ENCODE measurements around the gene USP20.

Gene USP20

DNA sequence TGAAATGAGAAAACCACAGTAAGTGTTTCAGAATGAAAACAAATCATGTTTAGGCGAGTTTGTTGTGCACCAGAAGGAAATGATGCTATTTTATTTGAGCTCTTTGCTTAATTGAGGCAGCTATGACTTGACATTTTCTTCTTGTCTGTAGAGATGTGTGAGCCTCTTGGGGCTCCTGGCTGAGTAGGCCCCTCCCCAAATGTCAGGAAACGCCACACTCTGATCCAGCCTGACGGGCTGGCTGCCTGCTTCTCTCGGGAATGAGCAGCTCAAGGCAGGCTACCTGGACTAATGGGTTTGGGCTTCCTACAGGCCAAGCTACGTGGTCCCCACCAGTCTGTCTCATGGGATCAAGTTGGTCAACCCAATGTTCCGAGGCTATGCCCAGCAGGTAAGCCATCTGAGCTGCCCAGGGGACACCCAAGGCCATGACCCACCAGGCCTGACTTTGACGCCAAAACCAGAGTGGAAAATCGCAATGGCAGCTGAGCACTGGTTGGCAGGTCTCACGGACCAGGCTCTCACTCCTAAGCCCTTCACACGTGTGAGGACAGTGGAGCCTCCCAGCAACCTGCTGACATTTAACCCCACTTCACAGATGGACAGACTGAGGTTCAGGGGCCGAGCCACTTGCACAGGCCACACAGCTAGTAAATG, 29.9 kb downstream of the USP20 start:
- Histone ChIP-seq H3K4me3 (ENCODE audit: low read depth in 1 of 2, low read length in 2 of 2) (no peak overlapping the region), H3K36me3 (ENCODE audit: control insufficient read depth in 1 of 2, insufficient read depth in 2 of 2, low read length in 2 of 2) (peaks cover 3 to 40% of the 10 kb centered on the region in 2 donors), H3K9me3 (ENCODE audit: control insufficient read depth in 1 of 2, low read length in 2 of 2) (no peaks in the 10 kb centered on the region), H3K27me3 (ENCODE audit: control insufficient read depth in 1 of 2, insufficient read depth in 2 of 2, low read length in 2 of 2) (no peaks in the 10 kb centered on the region), H3K9ac (ENCODE audit: low read depth in 1 of 2, low read length in 2 of 2) (no peak overlapping the region), H3K27ac (ENCODE audit: low read depth, low read length) (no peak overlapping the region), H3K4me1 (ENCODE audit: control insufficient read depth in 1 of 2, insufficient read depth in 2 of 2, low read length in 2 of 2) (peaks cover 0 to 6% of the 10 kb centered on the region in 2 donors)

DNA sequence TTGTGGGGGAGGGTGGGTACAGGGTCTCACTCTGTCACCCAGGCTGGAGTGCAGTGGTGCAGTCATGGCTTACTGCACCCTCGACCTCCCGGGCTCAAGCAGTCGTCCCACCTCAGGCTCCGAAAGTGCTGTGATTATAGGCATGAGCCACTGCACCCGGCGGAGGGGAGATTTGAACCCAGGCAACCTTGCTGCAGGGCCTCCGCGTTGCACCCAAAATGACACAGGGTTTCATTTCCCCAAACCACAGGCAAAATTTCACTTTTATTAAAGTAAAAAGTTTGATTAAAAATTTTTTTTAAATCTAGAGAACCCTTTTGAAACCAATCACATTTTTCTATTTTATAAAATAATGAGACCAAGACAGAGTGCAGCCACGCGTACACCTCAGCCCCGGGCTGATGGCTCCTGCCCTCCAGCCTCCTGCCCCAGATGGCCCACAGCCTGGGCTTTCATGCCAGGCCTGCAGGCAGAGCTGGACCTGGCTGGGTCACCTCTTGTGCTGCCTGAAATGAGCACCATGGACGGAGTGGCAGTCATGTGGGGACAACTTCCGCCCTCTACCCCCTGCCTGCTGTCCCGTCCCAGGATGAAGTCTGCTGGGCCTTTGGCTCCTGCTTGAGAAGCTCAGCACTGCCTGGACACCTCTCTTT, 30.5 kb downstream of the USP20 start:
- no peak overlapping the region for H3K4me3 ChIP-seq (ENCODE audit: low read depth in 1 of 2, low read length in 2 of 2)
- H3K4me1 ChIP-seq (ENCODE audit: control insufficient read depth in 1 of 2, insufficient read depth in 2 of 2, low read length in 2 of 2), result peaks cover 0 to 6% of the 10 kb centered on the region in 2 donors
- H3K9me3 ChIP-seq (ENCODE audit: control insufficient read depth in 1 of 2, low read length in 2 of 2), result no peaks in the 10 kb centered on the region
- H3K27me3 ChIP-seq (ENCODE audit: control insufficient read depth in 1 of 2, insufficient read depth in 2 of 2, low read length in 2 of 2), result no peaks in the 10 kb centered on the region
- no peak overlapping the region for H3K27ac ChIP-seq (ENCODE audit: low read depth, low read length)
- H3K36me3 ChIP-seq (ENCODE audit: control insufficient read depth in 1 of 2, insufficient read depth in 2 of 2, low read length in 2 of 2), result peaks cover 3 to 38% of the 10 kb centered on the region in 2 donors
- H3K9ac ChIP-seq (ENCODE audit: low read depth in 1 of 2, low read length in 2 of 2), result no peak overlapping the region

DNA sequence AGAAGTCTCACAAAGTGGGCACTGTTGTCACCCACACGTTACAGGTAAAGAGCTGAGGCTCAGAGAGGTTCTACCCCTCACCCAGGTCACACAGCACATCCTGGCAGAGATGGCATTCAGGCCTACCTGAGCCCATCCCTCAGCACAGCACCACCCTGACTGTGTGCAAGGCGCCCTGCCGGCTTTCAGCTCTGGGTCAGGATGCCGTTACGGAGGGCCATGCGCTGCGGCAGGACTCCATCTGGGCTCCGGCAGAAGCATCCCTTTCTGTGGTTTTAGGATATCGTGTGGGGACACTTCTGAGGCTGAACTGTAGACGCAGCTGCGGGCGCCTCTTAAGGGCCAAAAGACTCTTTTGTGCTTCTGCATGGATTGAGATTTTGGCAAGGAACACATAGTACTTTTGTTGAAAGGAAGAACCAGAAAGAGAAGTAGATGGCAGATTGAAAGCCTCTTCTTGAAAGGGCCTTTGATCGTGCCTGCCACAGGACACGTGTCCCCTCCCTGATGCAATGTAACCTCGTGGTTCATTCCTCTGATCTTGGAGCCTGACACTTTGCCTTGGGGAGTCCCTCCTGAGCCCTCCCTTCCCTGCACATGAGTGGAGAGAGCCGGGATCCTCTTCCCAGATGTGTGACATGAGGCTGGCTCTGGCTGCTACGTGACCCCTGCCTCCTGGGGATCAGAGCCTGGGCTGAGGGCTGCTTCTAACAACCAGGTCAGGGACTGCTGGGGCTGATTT, 31.3 kb downstream of the USP20 start:
- Histone ChIP-seq H3K4me3 (ENCODE audit: low read depth in 1 of 2, low read length in 2 of 2) (no peak overlapping the region), H3K9me3 (ENCODE audit: control insufficient read depth in 1 of 2, low read length in 2 of 2) (no peaks in the 10 kb centered on the region), H3K27me3 (ENCODE audit: control insufficient read depth in 1 of 2, insufficient read depth in 2 of 2, low read length in 2 of 2) (no peaks in the 10 kb centered on the region), H3K4me1 (ENCODE audit: control insufficient read depth in 1 of 2, insufficient read depth in 2 of 2, low read length in 2 of 2) (peaks cover 0 to 6% of the 10 kb centered on the region in 2 donors), H3K9ac (ENCODE audit: low read depth in 1 of 2, low read length in 2 of 2) (no peak overlapping the region), H3K36me3 (ENCODE audit: control insufficient read depth in 1 of 2, insufficient read depth in 2 of 2, low read length in 2 of 2) (peaks cover 3 to 30% of the 10 kb centered on the region in 2 donors), H3K27ac (ENCODE audit: low read depth, low read length) (no peak overlapping the region)

DNA sequence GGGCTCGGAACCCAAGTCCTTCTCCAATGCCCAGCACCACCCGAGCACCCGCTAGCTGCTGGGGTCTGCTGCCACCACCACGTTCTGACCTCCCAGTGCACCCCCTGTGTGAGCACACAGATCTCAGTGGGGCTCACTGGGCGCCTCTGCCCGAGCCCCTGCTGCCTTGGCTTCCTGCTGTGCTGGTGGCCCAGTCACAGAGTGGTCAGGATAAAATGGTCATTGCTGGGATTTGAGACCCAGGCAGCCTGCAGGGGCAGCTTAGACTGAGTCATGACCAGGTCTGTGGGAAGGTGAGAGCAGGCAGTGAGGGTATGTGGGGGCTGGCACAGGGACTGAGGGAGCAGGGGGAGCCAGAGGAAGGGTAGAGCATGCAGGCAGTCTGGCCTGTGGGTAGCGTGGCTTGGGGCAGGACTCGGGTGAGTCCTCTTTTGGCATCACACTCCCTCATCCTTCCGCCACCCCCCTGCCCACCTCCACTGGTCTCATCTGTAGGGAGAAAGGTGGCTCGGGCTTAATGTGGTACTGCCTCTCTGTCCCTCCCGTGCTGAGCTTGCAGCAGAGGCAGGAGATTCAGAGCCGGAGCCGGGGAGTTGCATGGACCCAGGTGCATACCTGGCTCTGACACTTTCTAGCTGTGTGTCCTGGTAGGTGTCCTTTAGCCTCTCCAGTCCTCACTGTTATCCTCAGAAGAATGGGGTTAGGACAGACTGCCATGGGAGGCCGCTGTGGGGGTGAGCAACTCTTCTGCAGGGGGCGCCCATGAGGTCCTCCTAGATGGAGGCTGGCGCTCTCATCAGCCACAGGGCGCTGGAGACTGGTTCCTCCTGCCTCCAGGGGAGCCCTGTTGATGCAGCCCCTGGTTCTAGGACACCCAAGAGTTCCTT, 32.1 kb downstream of the USP20 start:
- Histone ChIP-seq H3K27me3 (ENCODE audit: control insufficient read depth in 1 of 2, insufficient read depth in 2 of 2, low read length in 2 of 2) (no peaks in the 10 kb centered on the region), H3K9me3 (ENCODE audit: control insufficient read depth in 1 of 2, low read length in 2 of 2) (no peaks in the 10 kb centered on the region), H3K4me1 (ENCODE audit: control insufficient read depth in 1 of 2, insufficient read depth in 2 of 2, low read length in 2 of 2) (peaks cover 0 to 6% of the 10 kb centered on the region in 2 donors), H3K9ac (ENCODE audit: low read depth in 1 of 2, low read length in 2 of 2) (no peak overlapping the region), H3K4me3 (ENCODE audit: low read depth in 1 of 2, low read length in 2 of 2) (no peak overlapping the region), H3K27ac (ENCODE audit: low read depth, low read length) (no peak overlapping the region), H3K36me3 (ENCODE audit: control insufficient read depth in 1 of 2, insufficient read depth in 2 of 2, low read length in 2 of 2) (peaks cover 0 to 24% of the 10 kb centered on the region in 2 donors)

DNA sequence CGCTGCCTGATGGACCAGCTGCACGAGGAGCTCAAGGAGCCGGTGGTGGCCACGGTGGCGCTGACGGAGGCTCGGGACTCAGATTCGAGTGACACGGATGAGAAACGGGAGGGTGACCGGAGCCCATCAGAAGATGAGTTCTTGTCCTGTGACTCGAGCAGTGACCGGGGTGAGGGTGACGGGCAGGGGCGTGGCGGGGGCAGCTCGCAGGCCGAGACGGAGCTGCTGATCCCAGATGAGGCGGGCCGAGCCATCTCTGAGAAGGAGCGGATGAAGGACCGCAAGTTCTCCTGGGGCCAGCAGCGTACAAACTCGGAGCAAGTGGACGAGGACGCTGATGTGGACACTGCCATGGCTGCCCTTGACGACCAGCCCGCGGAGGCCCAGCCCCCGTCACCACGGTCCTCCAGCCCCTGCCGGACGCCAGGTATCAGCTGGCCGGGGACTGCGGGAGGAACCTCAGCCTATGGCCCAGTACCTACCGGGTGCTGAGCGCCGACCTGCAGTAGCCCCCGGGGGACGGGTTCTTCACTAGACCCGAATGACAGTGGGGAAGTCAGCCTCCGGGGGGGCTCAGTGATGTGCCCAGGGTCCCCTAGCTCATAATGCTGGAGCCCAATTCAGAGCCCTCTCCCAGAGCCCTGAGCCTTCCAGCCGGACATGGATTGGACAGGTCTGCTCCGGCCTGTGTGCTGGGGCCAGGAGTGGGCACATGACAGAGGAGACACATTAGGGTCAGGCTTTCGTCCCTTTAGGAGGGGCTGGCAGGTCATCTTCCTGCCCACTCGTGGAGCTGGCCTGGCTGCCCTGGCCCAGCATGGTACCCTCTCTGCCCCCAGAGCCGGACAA, 33.0 kb downstream of the USP20 start:
- no peak overlapping the region for H3K9ac ChIP-seq (ENCODE audit: low read depth in 1 of 2, low read length in 2 of 2)
- no peaks in the 10 kb centered on the region for H3K27me3 ChIP-seq (ENCODE audit: control insufficient read depth in 1 of 2, insufficient read depth in 2 of 2, low read length in 2 of 2)
- H3K27ac ChIP-seq (ENCODE audit: low read depth, low read length), result no peak overlapping the region
- peaks cover 0 to 20% of the 10 kb centered on the region in 2 donors for H3K36me3 ChIP-seq (ENCODE audit: control insufficient read depth in 1 of 2, insufficient read depth in 2 of 2, low read length in 2 of 2)
- H3K4me1 ChIP-seq (ENCODE audit: control insufficient read depth in 1 of 2, insufficient read depth in 2 of 2, low read length in 2 of 2), result peaks cover 0 to 6% of the 10 kb centered on the region in 2 donors
- no peak overlapping the region for H3K4me3 ChIP-seq (ENCODE audit: low read depth in 1 of 2, low read length in 2 of 2)
- H3K9me3 ChIP-seq (ENCODE audit: control insufficient read depth in 1 of 2, low read length in 2 of 2), result no peaks in the 10 kb centered on the region

DNA sequence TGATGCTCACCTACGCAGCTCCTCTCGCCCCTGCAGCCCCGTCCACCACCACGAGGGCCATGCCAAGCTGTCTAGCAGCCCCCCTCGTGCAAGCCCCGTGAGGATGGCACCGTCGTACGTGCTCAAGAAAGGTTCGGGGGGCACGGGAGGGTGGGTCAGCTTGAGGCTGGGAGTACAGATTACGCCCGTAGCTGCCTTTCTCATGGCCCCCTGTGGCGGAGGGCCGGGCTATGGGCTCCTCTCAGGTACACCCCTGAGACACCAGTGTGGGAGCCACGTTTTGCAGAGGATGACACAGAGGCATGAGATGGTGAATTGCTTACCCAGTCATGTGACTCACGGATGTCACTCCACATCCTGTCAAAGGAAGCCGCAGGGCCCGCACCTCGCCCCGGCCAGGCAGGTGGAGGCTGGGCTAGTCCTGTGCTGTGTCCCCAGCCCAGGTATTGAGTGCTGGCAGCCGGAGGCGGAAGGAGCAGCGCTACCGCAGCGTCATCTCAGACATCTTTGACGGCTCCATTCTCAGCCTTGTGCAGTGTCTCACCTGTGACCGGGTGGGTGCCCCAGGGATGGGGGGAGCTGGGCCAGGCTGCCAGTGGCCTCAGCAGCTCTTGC, 33.7 kb downstream of the USP20 start:
- peaks cover 0 to 24% of the 10 kb centered on the region in 2 donors for H3K36me3 ChIP-seq (ENCODE audit: control insufficient read depth in 1 of 2, insufficient read depth in 2 of 2, low read length in 2 of 2)
- no peaks in the 10 kb centered on the region for H3K27me3 ChIP-seq (ENCODE audit: control insufficient read depth in 1 of 2, insufficient read depth in 2 of 2, low read length in 2 of 2)
- H3K9ac ChIP-seq (ENCODE audit: low read depth in 1 of 2, low read length in 2 of 2), result no peak overlapping the region
- no peaks in the 10 kb centered on the region for H3K9me3 ChIP-seq (ENCODE audit: control insufficient read depth in 1 of 2, low read length in 2 of 2)
- H3K27ac ChIP-seq (ENCODE audit: low read depth, low read length), result no peak overlapping the region
- H3K4me3 ChIP-seq (ENCODE audit: low read depth in 1 of 2, low read length in 2 of 2), result no peak overlapping the region
- H3K4me1 ChIP-seq (ENCODE audit: control insufficient read depth in 1 of 2, insufficient read depth in 2 of 2, low read length in 2 of 2), result peaks cover 0 to 6% of the 10 kb centered on the region in 2 donors

DNA sequence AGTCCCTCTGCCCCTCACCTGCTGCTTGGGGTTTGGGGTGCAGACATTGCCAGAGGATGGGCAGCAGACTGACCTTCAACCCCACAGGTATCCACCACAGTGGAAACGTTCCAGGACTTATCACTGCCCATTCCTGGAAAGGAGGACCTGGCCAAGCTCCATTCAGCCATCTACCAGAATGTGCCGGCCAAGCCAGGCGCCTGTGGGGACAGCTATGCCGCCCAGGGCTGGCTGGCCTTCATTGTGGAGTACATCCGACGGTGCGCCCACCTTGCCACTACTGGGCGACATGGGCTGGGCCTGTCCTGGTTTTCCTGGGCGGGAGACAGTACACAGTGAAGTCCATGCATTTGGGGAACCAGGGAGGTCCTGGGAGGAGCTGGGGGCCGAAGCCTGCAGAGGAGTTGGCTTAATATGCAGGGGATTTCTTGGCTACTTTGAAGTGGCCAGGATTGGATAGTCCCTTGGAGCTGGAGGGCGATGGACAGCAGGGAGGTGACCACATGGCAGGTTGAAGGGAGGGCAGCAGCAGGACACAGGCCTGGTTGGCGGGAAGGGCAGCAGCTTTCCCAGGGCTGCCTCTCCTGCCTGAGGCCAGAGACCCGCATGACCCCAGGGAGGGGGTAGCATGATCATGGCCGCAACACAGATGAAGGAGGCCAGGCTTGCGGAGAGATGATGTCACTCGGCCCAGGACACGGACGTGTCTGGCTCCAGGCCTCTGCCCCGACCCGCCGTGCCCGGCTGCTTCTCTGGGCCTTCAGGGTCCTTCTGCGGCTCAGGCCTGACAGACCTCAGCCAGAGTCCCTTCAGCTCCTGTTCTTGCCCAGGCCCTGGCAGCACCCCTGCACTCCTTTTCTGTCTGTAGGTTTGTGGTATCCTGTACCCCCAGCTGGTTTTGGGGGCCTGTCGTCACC, 34.6 kb downstream of the USP20 start:
- Histone ChIP-seq H3K36me3 (ENCODE audit: control insufficient read depth in 1 of 2, insufficient read depth in 2 of 2, low read length in 2 of 2) (peaks cover under 1 to 31% of the 10 kb centered on the region in 2 donors), H3K27ac (ENCODE audit: low read depth, low read length) (peak overlapping the region; percentile 10), H3K4me3 (ENCODE audit: low read depth in 1 of 2, low read length in 2 of 2) (no peak overlapping the region), H3K9me3 (ENCODE audit: control insufficient read depth in 1 of 2, low read length in 2 of 2) (no peaks in the 10 kb centered on the region), H3K9ac (ENCODE audit: low read depth in 1 of 2, low read length in 2 of 2) (no peak overlapping the region), H3K27me3 (ENCODE audit: control insufficient read depth in 1 of 2, insufficient read depth in 2 of 2, low read length in 2 of 2) (no peaks in the 10 kb centered on the region), H3K4me1 (ENCODE audit: control insufficient read depth in 1 of 2, insufficient read depth in 2 of 2, low read length in 2 of 2) (peaks cover 0 to 6% of the 10 kb centered on the region in 2 donors)

DNA sequence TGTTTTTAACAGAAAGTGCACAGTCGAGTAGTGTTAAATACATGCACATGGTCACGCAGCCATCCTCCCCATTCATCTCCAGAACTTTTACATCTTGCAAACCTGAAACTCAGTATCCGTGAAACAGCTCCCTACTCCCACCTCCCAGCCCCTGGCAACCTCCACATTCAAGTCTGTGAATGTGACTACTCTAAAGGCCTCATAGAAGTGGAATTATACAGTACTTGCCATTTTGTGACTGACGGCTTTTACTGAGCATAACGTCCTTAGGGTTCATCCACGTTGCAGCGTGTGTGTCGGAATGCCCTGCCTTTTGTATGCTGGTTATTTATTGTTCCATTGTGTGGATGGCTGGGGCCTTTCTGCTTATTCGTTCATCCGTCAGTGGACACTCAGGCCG, 35.8 kb downstream of the USP20 start:
- H3K9me3 ChIP-seq (ENCODE audit: control insufficient read depth in 1 of 2, low read length in 2 of 2), result no peaks in the 10 kb centered on the region
- H3K27me3 ChIP-seq (ENCODE audit: control insufficient read depth in 1 of 2, insufficient read depth in 2 of 2, low read length in 2 of 2), result no peaks in the 10 kb centered on the region
- no peak overlapping the region for H3K4me3 ChIP-seq (ENCODE audit: low read depth in 1 of 2, low read length in 2 of 2)
- H3K9ac ChIP-seq (ENCODE audit: low read depth in 1 of 2, low read length in 2 of 2), result no peak overlapping the region
- H3K36me3 ChIP-seq (ENCODE audit: control insufficient read depth in 1 of 2, insufficient read depth in 2 of 2, low read length in 2 of 2), result peaks cover 10 to 34% of the 10 kb centered on the region in 2 donors
- no peak overlapping the region for H3K27ac ChIP-seq (ENCODE audit: low read depth, low read length)
- peaks cover 0 to 6% of the 10 kb centered on the region in 2 donors for H3K4me1 ChIP-seq (ENCODE audit: control insufficient read depth in 1 of 2, insufficient read depth in 2 of 2, low read length in 2 of 2)
